Effector CD8-positive, alpha-beta T cell (primary cell): ENCODE data around the gene CLIP3.
A peak's percentile ranks its signal among the peaks of the same experiment; 100 is the strongest.

Source experiments
- DNase-seq: peaks from one replicate; lab custom pipeline; 2025; lab: John Stamatoyannopoulos, UW

Gene CLIP3

GRCh38 chr19:36009633-36010379 lies 22.9 kb downstream of the CLIP3 start:
- DNase-seq, result no peak

- DNase-seq, result no peak
These were observed 23.5 kb downstream of the CLIP3 start for GRCh38 chr19:36009220-36009619.

GRCh38 chr19:36008336-36008978 lies 24.2 kb downstream of the CLIP3 start, which contains the start of gene SYNE4:
Gene SYNE4 (minus strand): TSS chr19:36008813. CDS start chr19:36008681, 132 bp downstream.
- no peak for DNase-seq

GRCh38 chr19:36006955-36007354 lies 25.7 kb downstream of the CLIP3 start:
- DNase-seq, result no peak

- no peak for DNase-seq
These were observed 29.4 kb downstream of the CLIP3 start for GRCh38 chr19:36003284-36003683.

- no peak for DNase-seq
These were observed 31.1 kb downstream of the CLIP3 start for GRCh38 chr19:36001605-36002004.

GRCh38 chr19:35996777-35997176 lies 35.9 kb downstream of the CLIP3 start:
- DNase-seq, result no peak

GRCh38 chr19:35995048-35995993 lies 37.4 kb downstream of the CLIP3 start, which contains the start of gene SDHAF1:
Gene SDHAF1 (plus strand): TSS chr19:35995188. CDS start chr19:35995275, 87 bp downstream.
- DNase-seq, result peak; percentile 82

- DNase-seq, result no peak
These were observed 38.6 kb downstream of the CLIP3 start for GRCh38 chr19:35993923-35994598.

- no peak for DNase-seq
These were observed 39.5 kb downstream of the CLIP3 start for GRCh38 chr19:35992907-35993765.

- no peak for DNase-seq
These were observed 40.8 kb downstream of the CLIP3 start for GRCh38 chr19:35991731-35992450.

- DNase-seq, result no peak
These were observed 41.6 kb downstream of the CLIP3 start for GRCh38 chr19:35990771-35991730.

- DNase-seq, result no peak
These were observed 42.5 kb downstream of the CLIP3 start for GRCh38 chr19:35990156-35990555.

- DNase-seq, result no peak
These were observed 43.8 kb downstream of the CLIP3 start for GRCh38 chr19:35988824-35989223.

- DNase-seq, result no peak
These were observed 45.1 kb downstream of the CLIP3 start for GRCh38 chr19:35987571-35987896.

GRCh38 chr19:35986664-35987570 lies 45.8 kb downstream of the CLIP3 start:
- DNase-seq, result no peak

GRCh38 chr19:35986111-35986510 lies 46.6 kb downstream of the CLIP3 start:
- no peak for DNase-seq

GRCh38 chr19:35983177-35983576 lies 49.5 kb downstream of the CLIP3 start:
- no peak for DNase-seq
